HG03097 (cell line): ENCODE results near the gene ZBTB6.

Experiments used
- ATAC-seq: cut with Tn5 transposase; IDR thresholded peaks from one replicate; pipeline ENCODE4 v1.9.1; 2021; ENCODE audit not compliant: unreplicated experiment, low FRiP score

The ZBTB6 gene

GRCh38 chr9:122912964-122913673, at the start of gene ZBTB6:
TSS of gene ZBTB6 (minus strand) at chr9:122913323. CDS start at chr9:122912072, 1,251 bp downstream.
- peak; percentile 96 for ATAC-seq

GRCh38 chr9:122961139-122961538, 48.0 kb upstream of the ZBTB6 start:
- ATAC-seq: no peak

DNA sequence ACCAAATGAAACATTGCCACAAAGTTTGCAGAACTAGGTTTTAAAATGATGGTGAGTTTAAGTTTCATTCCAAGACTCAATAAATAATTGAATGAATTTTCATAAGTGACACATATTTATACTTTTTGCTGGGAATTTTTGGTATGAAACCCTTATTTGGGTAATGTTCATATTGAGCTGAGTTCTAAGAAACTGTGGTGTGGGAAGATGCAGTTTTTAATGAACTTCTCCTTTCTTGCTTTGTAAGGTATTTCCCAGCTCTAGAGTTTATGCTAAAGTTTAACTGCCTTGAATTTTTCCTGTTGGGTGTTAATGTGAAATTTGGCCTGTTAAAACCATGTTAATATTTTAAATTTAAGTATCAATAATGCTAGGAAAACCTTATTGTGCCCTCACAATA, 42.8 kb upstream of the ZBTB6 start:
- ATAC-seq: no peak

DNA sequence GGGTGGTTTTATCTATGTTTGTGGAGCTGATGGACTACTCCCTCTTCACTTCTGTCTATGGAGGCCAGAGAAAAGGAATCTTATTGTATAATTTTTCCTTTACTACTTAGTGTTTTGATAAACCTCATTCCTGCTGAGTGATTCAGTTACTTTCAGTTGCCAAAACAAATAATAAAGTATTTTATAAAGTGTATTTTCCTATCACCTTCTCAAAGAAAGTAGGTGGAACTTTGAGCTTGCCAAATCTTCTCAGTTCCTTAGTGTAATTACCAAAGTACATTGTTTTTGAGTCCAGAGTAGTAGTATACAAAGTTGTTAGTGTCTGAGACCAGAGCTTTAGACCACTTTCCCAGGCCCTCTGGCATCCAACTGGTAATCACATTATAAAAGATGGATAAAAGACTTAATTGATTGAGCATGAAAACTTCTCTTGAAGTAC, 41.1 kb upstream of the ZBTB6 start:
- no peak for ATAC-seq

DNA sequence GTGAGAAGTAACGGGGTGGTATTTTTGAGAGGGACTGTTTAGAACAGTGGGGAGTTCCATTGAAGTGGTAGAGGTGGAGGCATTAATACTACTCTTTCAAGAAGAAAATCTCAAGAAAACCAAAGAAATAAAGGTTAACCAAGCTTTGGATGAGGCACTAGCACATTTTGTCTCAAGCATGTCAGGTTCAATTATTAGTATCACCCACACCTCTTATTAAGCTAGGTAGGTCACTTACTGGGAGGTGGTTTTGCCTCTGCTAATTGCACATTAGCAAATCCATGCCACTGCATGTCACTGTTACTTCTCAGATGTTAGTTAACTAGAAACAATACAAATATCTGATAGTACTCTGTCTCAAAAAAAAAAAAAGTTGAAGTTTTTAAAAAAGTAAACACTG, 37.9 kb upstream of the ZBTB6 start:
- no peak for ATAC-seq

- no peak for ATAC-seq
Observed at GRCh38 chr9:122950263-122950662, 37.1 kb upstream of the ZBTB6 start.

GRCh38 chr9:122949696-122950095, 36.6 kb upstream of the ZBTB6 start:
- no peak for ATAC-seq

DNA sequence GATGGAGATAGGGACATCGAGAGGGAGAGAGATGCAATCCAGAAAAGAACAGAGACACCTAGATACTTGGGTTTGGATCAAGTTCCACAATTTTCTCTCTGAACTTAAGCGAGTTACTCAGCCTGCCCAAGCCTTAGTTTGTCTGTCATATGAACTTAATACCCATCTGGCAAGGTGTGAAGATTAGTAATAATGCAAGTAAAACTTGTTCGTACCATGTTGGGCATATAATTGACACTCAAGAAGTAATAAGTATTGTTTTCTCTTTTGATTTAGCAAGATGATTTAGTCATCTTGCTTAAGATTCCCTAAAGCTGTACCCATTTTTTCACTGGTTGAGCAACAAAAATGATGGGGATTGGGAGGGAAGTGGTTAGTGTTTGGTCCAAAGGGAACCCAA, 35.2 kb upstream of the ZBTB6 start:
- ATAC-seq: no peak

DNA sequence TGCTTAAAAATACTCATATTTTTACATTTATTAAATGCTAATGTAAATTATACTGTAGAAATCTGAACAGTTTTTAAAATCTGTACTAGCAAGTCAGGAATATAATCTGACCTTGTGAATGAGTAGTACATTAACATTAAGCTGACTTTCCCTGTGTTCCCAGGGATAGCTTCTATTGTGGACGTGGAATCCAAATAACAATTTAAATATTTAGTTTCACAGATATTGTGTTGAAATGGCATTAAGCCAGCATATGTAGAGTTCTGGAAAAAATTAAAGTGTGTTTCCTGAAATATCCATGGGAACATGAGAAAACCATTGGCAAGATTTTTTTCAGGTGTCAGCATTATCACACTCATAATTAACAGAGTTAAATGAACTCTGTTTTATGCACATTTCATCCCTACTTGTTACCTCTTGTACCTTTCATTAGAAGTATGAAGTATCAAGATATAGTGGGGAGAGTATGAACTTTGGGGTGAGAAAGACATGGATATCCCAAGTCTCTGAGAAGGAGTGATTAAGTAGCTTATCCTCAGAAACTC, 33.4 kb upstream of the ZBTB6 start:
- no peak for ATAC-seq

- ATAC-seq: no peak
Observed at GRCh38 chr9:122944960-122945888, 32.1 kb upstream of the ZBTB6 start.

- ATAC-seq: no peak
Observed at GRCh38 chr9:122941582-122942234, 28.6 kb upstream of the ZBTB6 start.

- ATAC-seq: peak; percentile 96
Observed at GRCh38 chr9:122940749-122941581, 27.8 kb upstream of the ZBTB6 start, which contains the start of gene RABGAP1. TSS of gene RABGAP1 (plus strand) at chr9:122941020. CDS start at chr9:122957060, 16,040 bp downstream.

GRCh38 chr9:122940454-122940748, 27.3 kb upstream of the ZBTB6 start:
- no peak for ATAC-seq

DNA sequence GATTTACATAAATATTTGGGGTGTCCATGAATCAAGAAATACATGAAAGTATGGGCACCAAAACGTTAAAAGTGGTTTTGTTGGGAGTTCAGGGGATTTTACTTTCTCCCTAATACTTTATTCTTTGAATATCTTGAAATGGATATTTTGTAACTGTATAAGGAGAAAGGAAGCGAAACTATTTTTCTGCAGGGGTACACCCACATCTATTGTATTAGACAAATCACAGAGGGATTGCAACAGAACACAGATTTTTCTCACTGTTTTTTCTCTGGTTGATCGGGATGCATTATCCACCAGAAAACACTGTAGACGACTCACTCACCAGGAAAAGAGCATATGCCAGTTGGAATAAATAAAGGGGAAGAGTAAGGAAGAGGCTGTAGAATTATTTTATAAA, 26.5 kb upstream of the ZBTB6 start:
- no peak for ATAC-seq

- no peak for ATAC-seq
Observed at GRCh38 chr9:122936883-122937282, 23.8 kb upstream of the ZBTB6 start.

DNA sequence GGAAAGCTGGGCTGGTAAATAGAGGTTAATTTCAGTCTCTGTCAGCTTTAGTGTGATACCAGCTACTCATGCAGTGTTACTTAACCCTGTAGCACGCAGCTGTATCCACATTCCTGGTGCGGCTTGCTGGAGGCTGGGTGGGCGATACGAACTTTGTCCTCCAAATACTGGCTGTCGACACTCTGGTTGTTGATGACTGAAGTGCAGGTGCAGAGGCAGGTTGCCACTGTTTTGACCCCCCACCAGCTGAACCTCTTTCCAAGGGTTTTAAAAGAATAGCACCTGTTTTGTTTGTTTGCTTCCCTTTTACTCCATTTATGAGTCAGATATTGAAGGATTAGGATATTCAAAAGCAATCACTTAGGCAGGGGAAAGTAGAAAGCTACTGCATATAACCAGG, 23.3 kb upstream of the ZBTB6 start:
- ATAC-seq: no peak

DNA sequence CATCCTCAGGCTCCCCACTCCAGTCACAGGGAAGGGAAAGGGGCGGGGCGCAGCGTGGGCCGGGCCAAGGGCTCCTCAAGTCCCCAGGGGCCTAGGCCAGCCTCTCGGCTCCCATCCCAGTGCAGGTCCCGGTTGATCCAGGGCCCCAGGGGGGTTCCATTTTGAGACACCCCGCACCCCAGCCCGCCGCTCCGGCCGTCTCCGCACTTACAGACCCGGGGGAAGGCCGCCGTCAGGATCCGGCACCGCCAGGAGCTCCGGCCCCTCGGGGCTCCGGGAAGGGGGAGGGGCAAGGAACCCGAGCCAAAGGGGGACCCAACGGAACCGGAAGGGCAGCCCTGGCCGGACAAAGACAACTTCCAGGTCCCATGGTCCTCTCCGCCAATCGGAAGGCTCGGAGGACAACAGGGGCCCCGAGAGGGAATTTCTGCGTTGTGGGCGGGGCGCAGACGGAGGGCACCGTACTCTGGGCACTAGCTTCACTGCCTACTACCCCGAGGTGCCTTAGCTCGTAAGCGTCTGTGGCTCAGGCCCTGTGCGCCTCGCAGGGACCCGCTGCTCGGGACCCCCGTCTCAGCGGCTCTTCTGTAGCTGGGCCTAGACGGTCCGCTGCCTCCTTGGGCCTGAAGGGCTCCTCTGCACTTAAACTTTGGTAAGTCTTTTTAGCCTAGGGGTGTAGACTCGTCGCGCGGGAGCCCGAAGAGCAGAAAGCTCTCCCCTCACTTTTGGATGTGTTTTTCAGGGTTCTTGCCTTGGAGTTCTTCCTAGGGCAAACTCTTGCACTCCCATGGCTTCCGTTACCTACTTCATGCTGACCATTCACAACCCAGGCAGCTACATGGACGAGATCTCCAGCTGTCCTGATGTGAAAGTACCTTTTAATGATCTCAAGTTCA, 18.4 kb upstream of the ZBTB6 start, which contains the start of gene ZBTB26:
TSS of gene ZBTB26 (minus strand) at position 287 of the 896 bp plus-strand sequence. CDS start 11,578 bp downstream, outside the sequence.
- peak; percentile 89 for ATAC-seq

DNA sequence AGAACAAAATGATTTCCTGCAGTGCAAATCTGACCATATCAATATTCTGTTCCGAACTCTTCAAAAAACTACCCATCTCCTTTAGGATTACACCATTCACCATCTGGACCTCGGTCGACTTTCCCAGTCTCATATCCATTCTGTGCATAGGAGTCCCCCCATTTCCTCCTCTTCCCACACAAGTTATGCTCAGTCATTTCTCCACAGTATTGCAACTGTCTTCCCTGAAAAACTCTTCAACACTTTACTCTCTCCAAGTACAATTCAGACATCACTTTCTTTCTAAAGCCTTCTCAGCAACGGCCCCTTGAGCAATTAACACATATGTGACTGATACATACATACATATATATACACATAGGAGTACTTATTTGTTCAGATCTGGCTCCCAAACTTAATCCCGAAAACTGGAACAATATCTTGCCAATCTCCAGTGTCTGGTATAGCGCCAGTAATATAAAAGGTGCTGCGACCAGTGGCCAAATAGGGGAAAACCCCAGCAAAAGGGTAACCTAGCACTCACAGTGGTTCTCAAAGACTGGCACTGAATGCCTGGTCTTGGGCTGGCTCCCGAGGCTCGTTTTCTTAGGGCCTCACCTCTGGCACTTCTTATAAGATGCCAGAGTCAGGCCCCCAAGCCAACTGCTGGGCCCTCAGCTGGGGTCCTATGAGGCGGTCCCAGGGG, 17.6 kb upstream of the ZBTB6 start:
- no peak for ATAC-seq
